DND-41 (cell line): Measurements from ENCODE around the gene SH3GL3.

ENCODE experiments used
- ATAC-seq: fragments of 200-7000 bp; cut with Tn5 transposase; 3 replicates; pipeline ENCODE4 v1.9.1; 2021; ENCODE audit warnings: low read depth; ENCODE audit not compliant: insufficient read depth
- DNase-seq: peaks from one replicate; pipeline ENCODE4 v3.0.0-alpha.2; 2020
- H2AFZ ChIP-seq: 2 replicates; pipeline ENCODE4 v1.6.0; 2012; ENCODE audit warnings: low read depth, low read length
- H3K27ac ChIP-seq: 2 replicates; pipeline ENCODE4 v1.5.1; 2012; ENCODE audit warnings: low read length, inconsistent platforms
- H3K27me3 ChIP-seq: fragments of 200-600 bp; sonication (generic); 2 replicates; pipeline ENCODE4 v1.6.0; 2012; ENCODE audit warnings: low read length, mild to moderate bottlenecking, inconsistent platforms; ENCODE audit not compliant: insufficient read depth, poor library complexity
- H3K36me3 ChIP-seq: 2 replicates; pipeline ENCODE4 v1.5.1; 2012; ENCODE audit warnings: low read length, inconsistent platforms; ENCODE audit not compliant: insufficient read depth
- H3K4me1 ChIP-seq: 2 replicates; pipeline ENCODE4 v1.5.1; 2012; ENCODE audit warnings: mild to moderate bottlenecking, low read length; ENCODE audit not compliant: insufficient read depth
- H3K4me2 ChIP-seq: 2 replicates; pipeline ENCODE4 v1.6.0; 2012; ENCODE audit warnings: mild to moderate bottlenecking, moderate library complexity, low read length, inconsistent platforms; ENCODE audit not compliant: insufficient read depth
- H3K4me3 ChIP-seq, 2 experiments: fragments of 200-600 bp in 1 of 2; shearing (Covaris generic) in 1 of 2; 2 replicates each; pipeline ENCODE4 v1.5.1; 2012 to 2016; ENCODE audit warnings: inconsistent platforms in 2 of 2, low read length in 2 of 2, mild to moderate bottlenecking in 2 of 2, low read depth in 1 of 2, moderate library complexity in 1 of 2
- H3K79me2 ChIP-seq: 2 replicates; pipeline ENCODE4 v1.6.0; 2012; ENCODE audit warnings: low read length, inconsistent platforms; ENCODE audit not compliant: insufficient read depth
- H3K9ac ChIP-seq: 2 replicates; pipeline ENCODE4 v1.6.0; 2012; ENCODE audit warnings: low read depth, mild to moderate bottlenecking, inconsistent platforms, low read length, moderate library complexity
- H3K9me3 ChIP-seq: 2 replicates; pipeline ENCODE4 v1.5.1; 2012; ENCODE audit warnings: low read length, moderate library complexity, mild to moderate bottlenecking, inconsistent platforms; ENCODE audit not compliant: insufficient read depth, severe bottlenecking
- H4K20me1 ChIP-seq: 2 replicates; pipeline ENCODE4 v1.6.0; 2012; ENCODE audit warnings: low read length; ENCODE audit not compliant: insufficient read depth
- CTCF ChIP-seq: IDR thresholded peaks from 2 replicates; pipeline ENCODE4 v1.5.1; 2012; ENCODE audit warnings: borderline replicate concordance, low read length, moderate library complexity, mild to moderate bottlenecking; ENCODE audit not compliant: poor library complexity, severe bottlenecking; ENCODE audit errors: extremely low read depth
- EZH2 ChIP-seq: IDR thresholded peaks from 3 replicates; pipeline ENCODE4 v1.6.1; 2012; ENCODE audit warnings: borderline replicate concordance, low read depth, mild to moderate bottlenecking, moderate library complexity, low read length, inconsistent platforms; ENCODE audit not compliant: severe bottlenecking

The SH3GL3 gene

GRCh38 chr15:83498801-83499200, 51.7 kb downstream of the SH3GL3 start:
- H3K9ac ChIP-seq, result no peak overlapping the region
- H3K4me1 ChIP-seq, result no peaks in the 10 kb centered on the region
- TF ChIP-seq EZH2 (no peak), CTCF (no peak)
- H3K36me3 ChIP-seq, result no peaks in the 10 kb centered on the region
- no peak overlapping the region for H3K4me3 ChIP-seq
- no peaks in the 10 kb centered on the region for H3K27me3 ChIP-seq
- no peak overlapping the region for H3K27ac ChIP-seq
- ATAC-seq, result no peak
- no peak for DNase-seq
- H3K4me2 ChIP-seq, result no peak overlapping the region
- H3K79me2 ChIP-seq, result no peaks in the 10 kb centered on the region
- H3K9me3 ChIP-seq, result peaks cover 8% of the 10 kb centered on the region
- no peaks in the 10 kb centered on the region for H4K20me1 ChIP-seq
- H2AFZ ChIP-seq, result no peak overlapping the region

GRCh38 chr15:83499476-83499875, 52.3 kb downstream of the SH3GL3 start:
- Histone ChIP-seq H2AFZ (no peak overlapping the region), H3K9me3 (peaks cover 8% of the 10 kb centered on the region), H4K20me1 (no peaks in the 10 kb centered on the region), H3K4me2 (no peak overlapping the region), H3K36me3 (no peaks in the 10 kb centered on the region), H3K27ac (no peak overlapping the region), H3K79me2 (no peaks in the 10 kb centered on the region), H3K4me3 (no peak overlapping the region), H3K27me3 (no peaks in the 10 kb centered on the region), H3K9ac (no peak overlapping the region), H3K4me1 (no peaks in the 10 kb centered on the region)
- TF ChIP-seq EZH2, result no peak
- no peak for TF ChIP-seq CTCF
- ATAC-seq (no peak), DNase-seq (no peak)

DNA sequence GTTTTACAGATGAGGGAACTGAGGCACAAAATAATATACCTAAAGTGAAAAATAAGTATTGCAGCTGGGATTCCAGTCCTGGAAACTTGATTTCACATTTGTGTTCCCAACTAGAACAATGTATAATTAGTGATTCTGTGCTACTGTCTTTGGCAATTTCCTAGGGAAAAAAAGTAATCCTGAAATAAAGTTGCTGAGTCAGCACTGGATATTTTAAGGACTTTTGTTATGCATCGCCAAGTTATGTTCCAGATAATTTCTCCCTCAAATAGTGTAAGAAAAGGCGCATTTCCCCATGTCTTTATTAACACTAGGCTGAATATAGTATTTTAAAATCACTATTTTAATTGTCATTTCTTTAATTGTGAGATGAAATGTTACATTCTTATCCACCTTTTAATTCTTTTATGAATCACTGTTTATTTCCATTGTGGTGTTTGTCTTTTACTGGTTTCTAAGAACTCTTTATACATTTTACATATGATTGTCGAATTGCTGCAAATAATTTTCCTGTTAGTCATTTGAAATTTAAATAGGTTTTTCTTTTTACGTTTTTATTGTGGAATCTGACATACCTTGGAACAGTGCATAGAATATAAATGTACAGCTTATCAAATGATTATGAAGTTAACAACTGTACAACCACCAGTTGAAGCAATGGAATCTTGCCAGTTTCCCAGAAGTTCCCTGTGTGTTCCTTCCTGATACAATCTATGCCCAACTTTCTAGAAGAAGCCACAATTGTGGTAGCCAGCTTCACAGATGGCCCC, 56.6 kb downstream of the SH3GL3 start:
- no peak overlapping the region for H2AFZ ChIP-seq
- ATAC-seq, result no peak
- no peak overlapping the region for H3K27ac ChIP-seq
- no peaks in the 10 kb centered on the region for H3K9me3 ChIP-seq
- no peak overlapping the region for H3K4me3 ChIP-seq
- no peak for TF ChIP-seq CTCF
- no peak for DNase-seq
- H4K20me1 ChIP-seq, result no peaks in the 10 kb centered on the region
- H3K4me1 ChIP-seq, result no peaks in the 10 kb centered on the region
- H3K79me2 ChIP-seq, result no peaks in the 10 kb centered on the region
- no peak overlapping the region for H3K4me2 ChIP-seq
- no peaks in the 10 kb centered on the region for H3K36me3 ChIP-seq
- H3K27me3 ChIP-seq, result no peaks in the 10 kb centered on the region
- no peak overlapping the region for H3K9ac ChIP-seq

DNA sequence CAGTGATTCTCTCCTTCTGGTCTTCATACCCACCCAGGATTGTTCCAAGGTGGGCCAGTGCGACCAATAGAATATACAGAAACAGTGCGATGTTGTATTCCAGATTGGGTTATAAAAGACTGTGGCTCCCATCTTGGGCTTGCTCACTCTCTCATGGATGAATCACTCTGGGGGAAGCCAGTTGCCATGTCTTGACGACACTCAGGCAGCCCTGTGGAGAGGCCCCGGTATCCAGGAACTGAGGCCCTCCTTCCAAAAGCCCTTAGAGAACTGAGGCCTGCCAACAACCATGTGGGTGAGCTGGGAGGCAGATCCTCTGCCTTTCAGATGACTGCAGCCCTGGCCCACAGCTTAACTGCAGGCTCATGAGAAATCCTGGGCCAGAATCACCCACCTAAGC, 57.2 kb downstream of the SH3GL3 start:
- no peak for ATAC-seq
- Histone ChIP-seq H3K27me3 (no peaks in the 10 kb centered on the region), H3K4me2 (no peak overlapping the region), H3K9me3 (no peaks in the 10 kb centered on the region), H3K4me3 (no peak overlapping the region), H4K20me1 (no peaks in the 10 kb centered on the region), H3K4me1 (no peaks in the 10 kb centered on the region), H3K9ac (no peak overlapping the region), H3K27ac (no peak overlapping the region), H3K36me3 (no peaks in the 10 kb centered on the region), H3K79me2 (no peaks in the 10 kb centered on the region), H2AFZ (no peak overlapping the region)
- DNase-seq, result no peak
- TF ChIP-seq EZH2 (no peak), CTCF (no peak)
